Spleen (tissue), 7 donors: ENCODE data around the gene CNN1.

Source experiments
- CTCF ChIP-seq, 11 experiments: fragments of 200-600 bp in 7 of 11; fragments of 450-650 bp in 4 of 11; sonication (generic) in 4 of 11; IDR thresholded peaks in 8 of 11; conservative IDR thresholded peaks in 3 of 11; 1 replicate in 7 of 11; 2 replicates in 4 of 11; pipeline versions ENCODE4 v1.4.0 to v1.8.0; 2016 to 2021; ENCODE audit warnings: antibody characterized with exemption in 11 of 11, inconsistent platforms in 4 of 11, mild to moderate bottlenecking in 1 of 11
- POLR2A ChIP-seq, 3 donors: fragments of 450-650 bp; IDR thresholded peaks; one replicate each; pipeline ENCODE4 v1.5.1; 2017; ENCODE audit warnings: antibody characterized with exemption in 3 of 3, mild to moderate bottlenecking in 1 of 3
- donor health status: DM: no; HTN: no; CAD: no; lungs with moderate emphysema.
- donor health status: DM: no; HTN: no; CAD: no.
- donor health status: DM: no; HTN: no; CAD: no.

- TF ChIP-seq CTCF (IDR thresholded peaks at IDR 0.05 in 8 of 11, conservative IDR thresholded peaks at IDR 0.05 in 3 of 11) (no peak), POLR2A (IDR thresholded peaks at IDR 0.05) (no peak)
Observed at GRCh38 chr19:11494634-11495285, 43.9 kb upstream of the CNN1 start.
